HG03571 (cell line): ENCODE data around the gene CHRM1.
"Not testable (repeated sequence)": the region's sequence is repeated elsewhere in the genome, so short reads cannot be mapped to it uniquely, and the experiment has no call there.

ENCODE experiments used
- ATAC-seq: cut with Tn5 transposase; IDR thresholded peaks from one replicate; pipeline ENCODE4 v1.9.1; 2021; ENCODE audit not compliant: unreplicated experiment

The CHRM1 gene

GRCh38 chr11:62921201-62921572 is at the start of gene CHRM1:
Gene CHRM1 (minus strand): TSS chr11:62921363. CDS start chr11:62911100, 10,263 bp downstream.
- ATAC-seq: no peak

GRCh38 chr11:62965574-62965973 is 44.4 kb upstream of the CHRM1 start:
- no peak for ATAC-seq

GRCh38 chr11:62962391-62962790 is 41.2 kb upstream of the CHRM1 start:
- ATAC-seq: no peak

GRCh38 chr11:62961017-62961570 is 39.9 kb upstream of the CHRM1 start:
- no peak for ATAC-seq

GRCh38 chr11:62959422-62959980 is 38.3 kb upstream of the CHRM1 start:
- no peak for ATAC-seq

- no peak for ATAC-seq
These were observed 37.6 kb upstream of the CHRM1 start for GRCh38 chr11:62958547-62959421.

- no peak for ATAC-seq
These were observed 36.0 kb upstream of the CHRM1 start for GRCh38 chr11:62957147-62957546.

- ATAC-seq: no peak
These were observed 33.3 kb upstream of the CHRM1 start for GRCh38 chr11:62954478-62954877.

- no peak for ATAC-seq
These were observed 32.6 kb upstream of the CHRM1 start for GRCh38 chr11:62953811-62954210.

- no peak for ATAC-seq
These were observed 27.7 kb upstream of the CHRM1 start for GRCh38 chr11:62948765-62949320.

- ATAC-seq: not testable (repeated sequence)
These were observed 24.4 kb upstream of the CHRM1 start for GRCh38 chr11:62945538-62945937.

GRCh38 chr11:62937528-62937927 is 16.4 kb upstream of the CHRM1 start:
- not testable (repeated sequence) for ATAC-seq

- no peak for ATAC-seq
These were observed 13.3 kb upstream of the CHRM1 start for GRCh38 chr11:62934496-62934785.

- no peak for ATAC-seq
These were observed 12.8 kb upstream of the CHRM1 start for GRCh38 chr11:62933750-62934495.

GRCh38 chr11:62933285-62933684 is 12.1 kb upstream of the CHRM1 start:
- ATAC-seq: no peak

GRCh38 chr11:62931499-62932278 is 10.5 kb upstream of the CHRM1 start:
- no peak for ATAC-seq

GRCh38 chr11:62930666-62931065 is 9.5 kb upstream of the CHRM1 start:
- ATAC-seq: no peak

- no peak for ATAC-seq
These were observed 9.0 kb upstream of the CHRM1 start for GRCh38 chr11:62930157-62930556.

GRCh38 chr11:62928011-62928410 is 6.8 kb upstream of the CHRM1 start:
- no peak for ATAC-seq

GRCh38 chr11:62926680-62927455 is 5.7 kb upstream of the CHRM1 start:
- ATAC-seq: no peak
